GM06990 (cell line): ENCODE data around the gene ERFL.

ENCODE experiments used
- DNase-seq: peaks from one replicate; pipeline ENCODE4 v3.0.0-alpha.2; 2011; ENCODE audit not compliant: insufficient read length; ENCODE audit errors: extremely low read depth
- H3K27me3 ChIP-seq: replicated peaks from 2 replicates; pipeline ENCODE4 v1.6.0; 2011; ENCODE audit warnings: low read length; ENCODE audit not compliant: control insufficient read depth, insufficient read depth
- H3K36me3 ChIP-seq: 2 replicates; pipeline ENCODE4 v1.5.1; 2011; ENCODE audit warnings: low read length; ENCODE audit not compliant: control insufficient read depth, insufficient read depth
- H3K4me3 ChIP-seq: replicated peaks from 2 replicates; pipeline ENCODE4 v1.5.1; 2011; ENCODE audit warnings: low read depth, mild to moderate bottlenecking, control low read depth, low read length
- TF ChIP-seq, protein P1 (sequence below): IDR thresholded peaks from 2 replicates; pipeline ENCODE4 v1.5.1; 2011; ENCODE audit warnings: low read length, control low read depth, mild to moderate bottlenecking, inconsistent platforms; ENCODE audit not compliant: insufficient read depth, poor library complexity, severe bottlenecking

ERFL gene

DNA sequence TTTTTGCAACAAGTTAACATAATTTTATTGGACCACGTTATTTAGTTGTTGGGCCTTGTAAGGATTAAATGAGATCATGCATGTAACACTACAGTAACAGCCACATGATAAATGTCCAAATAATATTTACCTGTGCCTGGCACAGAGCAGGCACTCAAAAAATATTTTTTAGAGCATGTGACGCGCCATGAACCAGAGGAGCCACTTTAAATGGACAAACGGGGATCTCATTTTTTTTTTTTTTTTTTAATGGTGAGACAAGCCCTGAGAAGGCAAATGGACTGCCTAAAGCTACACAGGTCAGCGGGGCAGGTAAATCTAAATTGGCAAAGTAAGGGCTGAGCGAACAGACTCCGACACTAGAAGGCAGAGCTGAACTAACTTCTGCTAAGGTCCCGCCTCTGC is 69.0 kb downstream of the ERFL start:
- no peak for DNase-seq
- H3K27me3 ChIP-seq, result no peaks in the 10 kb centered on the region
- H3K4me3 ChIP-seq, result peak overlapping the region; percentile 34
- peaks cover 23% of the 10 kb centered on the region for H3K36me3 ChIP-seq
- TF ChIP-seq, protein P1, sequence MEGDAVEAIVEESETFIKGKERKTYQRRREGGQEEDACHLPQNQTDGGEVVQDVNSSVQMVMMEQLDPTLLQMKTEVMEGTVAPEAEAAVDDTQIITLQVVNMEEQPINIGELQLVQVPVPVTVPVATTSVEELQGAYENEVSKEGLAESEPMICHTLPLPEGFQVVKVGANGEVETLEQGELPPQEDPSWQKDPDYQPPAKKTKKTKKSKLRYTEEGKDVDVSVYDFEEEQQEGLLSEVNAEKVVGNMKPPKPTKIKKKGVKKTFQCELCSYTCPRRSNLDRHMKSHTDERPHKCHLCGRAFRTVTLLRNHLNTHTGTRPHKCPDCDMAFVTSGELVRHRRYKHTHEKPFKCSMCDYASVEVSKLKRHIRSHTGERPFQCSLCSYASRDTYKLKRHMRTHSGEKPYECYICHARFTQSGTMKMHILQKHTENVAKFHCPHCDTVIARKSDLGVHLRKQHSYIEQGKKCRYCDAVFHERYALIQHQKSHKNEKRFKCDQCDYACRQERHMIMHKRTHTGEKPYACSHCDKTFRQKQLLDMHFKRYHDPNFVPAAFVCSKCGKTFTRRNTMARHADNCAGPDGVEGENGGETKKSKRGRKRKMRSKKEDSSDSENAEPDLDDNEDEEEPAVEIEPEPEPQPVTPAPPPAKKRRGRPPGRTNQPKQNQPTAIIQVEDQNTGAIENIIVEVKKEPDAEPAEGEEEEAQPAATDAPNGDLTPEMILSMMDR, result peak; percentile 57
